Skeletal muscle cell (primary cell): ENCODE measurements around the gene BTF3.
"Not testable (repeated sequence)": the region's sequence is repeated elsewhere in the genome, so short reads cannot be mapped to it uniquely, and the experiment has no call there.

Experiments used
- DNase-seq: peaks from one replicate; pipeline ENCODE4 v3.0.0-alpha.2; 2010; ENCODE audit warnings: low read depth
- H3K4me3 ChIP-seq: 2 replicates; pipeline ENCODE4 v1.5.1; 2011; ENCODE audit warnings: low read depth, mild to moderate bottlenecking, control low read depth, low read length, moderate library complexity

The BTF3 gene

DNA sequence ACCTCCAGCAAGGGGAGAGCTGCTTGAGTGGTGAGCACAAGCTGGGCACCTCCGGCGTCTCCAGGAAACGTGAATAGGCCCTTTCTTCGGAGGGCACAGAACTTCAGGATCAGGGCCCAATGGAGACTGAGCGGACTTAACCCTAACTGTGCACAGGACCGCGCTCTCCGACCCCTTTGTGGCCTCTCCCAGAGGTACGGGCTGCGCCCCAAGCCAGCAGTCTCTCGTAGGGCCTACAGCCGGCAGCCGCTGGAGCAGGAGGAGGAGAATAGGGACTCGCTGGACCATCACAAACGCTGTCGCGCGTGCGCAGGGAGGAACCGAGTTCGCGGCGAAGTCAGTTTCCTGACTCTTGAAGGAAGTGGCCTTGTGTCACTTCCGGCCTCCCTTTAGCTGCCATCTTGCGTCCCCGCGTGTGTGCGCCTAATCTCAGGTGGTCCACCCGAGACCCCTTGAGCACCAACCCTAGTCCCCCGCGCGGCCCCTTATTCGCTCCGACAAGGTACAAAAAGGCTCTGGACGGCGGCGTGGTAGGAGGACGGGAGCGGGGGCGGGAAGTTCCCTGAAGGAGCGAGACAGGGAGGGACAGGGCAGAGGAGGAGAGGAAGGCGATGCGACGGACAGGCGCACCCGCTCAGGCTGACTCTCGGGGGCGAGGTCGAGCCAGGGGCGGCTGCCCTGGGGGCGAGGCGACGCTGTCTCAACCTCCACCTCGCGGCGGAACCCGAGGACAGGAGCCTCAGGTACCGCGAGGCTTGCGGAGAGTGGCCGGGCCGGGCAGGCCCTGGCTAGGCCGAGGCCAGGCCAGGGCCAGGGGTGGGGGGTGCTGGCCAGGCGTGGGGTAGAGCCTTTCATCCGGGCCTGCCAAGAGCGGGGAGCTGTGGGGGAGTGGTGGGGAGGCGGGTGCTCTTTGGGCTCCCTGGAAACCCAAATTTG lies at the start of gene BTF3:
BTF3 (plus strand) TSS at position 386 of the 936 bp plus-strand sequence; CDS start at position 612, 226 bp downstream.
- DNase-seq: peak; percentile 90
- H3K4me3 ChIP-seq: peak within 1 kb of the TSS; percentile 92

DNA sequence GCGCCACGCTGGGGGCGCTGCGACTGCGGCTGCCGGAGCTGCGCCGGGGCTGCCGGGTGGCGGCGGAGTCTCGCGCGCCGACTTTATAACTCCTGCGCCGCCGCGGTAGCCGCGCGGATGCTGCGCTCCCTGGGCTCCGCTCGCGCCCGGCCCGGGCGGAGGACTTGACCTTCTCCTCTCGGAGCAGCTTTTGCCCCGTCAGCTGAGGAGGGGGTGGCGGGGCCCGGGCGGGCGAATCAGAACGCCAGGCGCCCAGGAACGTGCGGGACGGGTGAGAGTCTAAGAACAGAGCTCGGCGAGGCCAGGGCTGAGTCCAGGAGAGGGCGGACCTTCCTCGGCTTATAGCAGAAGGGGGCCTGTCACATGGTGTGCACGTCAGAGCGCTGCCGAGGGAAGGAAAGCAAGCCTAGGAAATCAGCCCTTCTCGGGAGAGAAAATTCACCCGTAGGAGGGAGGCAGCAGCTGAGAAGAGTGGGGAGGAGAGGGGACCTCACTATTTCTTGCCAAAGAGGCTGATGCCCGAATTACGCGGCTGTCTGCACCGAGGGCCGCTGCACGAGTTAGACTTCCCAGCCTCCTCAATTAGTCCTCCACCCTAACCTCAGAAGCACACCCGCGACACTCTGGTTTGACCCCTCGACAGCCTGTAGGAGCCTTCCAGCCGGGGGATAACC lies 49.6 kb upstream of the BTF3 start, which contains the start of gene FOXD1:
FOXD1 (minus strand) TSS at position 315 of the 674 bp plus-strand sequence. CDS start 415 bp downstream, outside the sequence.
- peak; percentile 93 for DNase-seq
- peak within 1 kb of the TSS; percentile 64 for H3K4me3 ChIP-seq

DNA sequence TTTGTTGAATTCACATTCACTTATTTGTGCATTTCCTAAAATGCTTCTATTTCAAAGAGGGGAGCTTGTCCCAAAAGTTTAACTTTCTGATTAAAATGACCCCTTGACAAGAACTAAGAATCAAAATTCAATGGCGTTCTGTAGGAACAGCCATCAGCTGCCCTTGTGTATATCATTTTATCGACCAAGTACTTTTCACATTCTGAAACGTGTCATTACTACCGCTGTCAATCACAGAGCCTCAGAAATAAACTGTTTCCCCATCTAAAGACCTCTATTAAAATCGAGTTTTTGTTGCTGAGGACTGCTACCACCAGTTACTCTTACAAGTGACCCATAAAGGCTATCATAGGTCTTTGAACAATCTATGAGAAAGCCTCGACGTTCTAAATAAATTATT lies 48.1 kb upstream of the BTF3 start:
- DNase-seq: no peak
- no peak overlapping the region for H3K4me3 ChIP-seq

DNA sequence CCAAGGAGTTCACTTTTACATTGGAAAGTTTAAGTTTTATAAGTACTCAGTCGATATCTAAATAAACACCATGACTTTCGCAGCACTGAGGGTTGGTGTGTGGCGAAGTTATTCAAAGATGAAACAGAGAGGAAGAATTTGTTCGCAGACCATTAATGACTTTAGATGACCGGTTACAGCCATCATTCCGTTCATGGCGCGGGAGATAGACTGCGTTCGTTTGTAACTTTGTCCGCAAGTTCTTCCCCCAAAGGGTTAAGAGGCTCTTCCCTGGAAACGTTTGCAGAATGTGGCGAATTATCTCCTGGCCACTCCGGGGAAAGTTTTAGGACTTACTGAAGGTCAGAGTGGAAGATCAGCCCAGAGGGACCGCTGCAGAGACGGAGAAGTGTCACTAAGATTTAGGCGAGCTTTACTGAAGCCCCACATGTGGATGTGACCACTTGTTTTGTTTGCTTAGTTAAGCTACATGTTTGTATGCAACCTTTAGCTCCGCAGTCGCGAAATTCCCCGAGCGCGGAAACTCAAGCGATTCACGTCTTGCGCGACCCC lies 47.5 kb upstream of the BTF3 start:
- H3K4me3 ChIP-seq: peak overlapping the region; percentile 60
- DNase-seq: no peak

DNA sequence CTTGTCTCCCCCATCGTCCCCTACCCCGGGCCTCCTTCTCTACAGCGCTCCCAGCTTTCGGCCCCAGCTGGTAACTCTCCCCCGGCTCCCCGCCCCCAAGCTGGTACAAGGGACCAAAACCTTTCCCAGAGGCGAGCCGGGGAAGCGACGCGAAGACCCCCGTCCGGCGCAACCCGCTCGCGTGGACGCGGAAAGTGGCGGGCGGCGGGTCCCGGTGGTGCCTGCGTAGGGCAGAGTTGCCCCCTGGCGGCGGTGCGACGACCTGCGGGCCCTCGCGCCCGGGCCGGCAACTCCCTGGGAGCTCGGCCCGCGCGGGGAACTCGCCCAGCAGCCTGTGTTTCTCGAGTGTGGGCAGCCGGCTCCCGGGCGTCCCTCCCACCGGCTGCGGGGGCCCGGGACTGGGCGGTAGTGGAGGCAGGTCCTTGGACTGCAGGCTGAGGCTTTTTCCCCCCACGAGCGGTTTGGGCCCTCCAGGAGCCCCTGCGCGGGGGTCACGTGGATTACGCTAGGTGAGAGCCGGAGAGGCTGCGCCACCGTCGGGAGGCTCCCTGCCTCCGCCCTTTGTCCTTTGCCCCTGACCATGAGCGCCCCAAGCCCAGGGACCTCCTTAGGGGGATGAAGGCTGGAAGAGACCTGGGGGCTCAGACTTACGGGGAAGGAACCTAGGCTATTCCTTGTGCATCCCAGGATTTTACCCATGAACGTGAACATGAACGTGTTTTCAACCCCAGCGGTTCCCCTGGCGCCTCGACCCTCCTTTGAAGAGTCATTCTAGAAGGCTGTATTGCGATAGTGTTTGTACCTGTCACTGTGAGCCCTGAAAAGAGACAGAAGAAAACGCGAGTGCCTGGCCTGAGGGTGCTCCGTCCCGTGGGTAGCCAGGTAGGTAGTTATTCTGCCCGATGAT lies 46.8 kb upstream of the BTF3 start:
- DNase-seq: no peak
- H3K4me3 ChIP-seq: peak overlapping the region; percentile 60

DNA sequence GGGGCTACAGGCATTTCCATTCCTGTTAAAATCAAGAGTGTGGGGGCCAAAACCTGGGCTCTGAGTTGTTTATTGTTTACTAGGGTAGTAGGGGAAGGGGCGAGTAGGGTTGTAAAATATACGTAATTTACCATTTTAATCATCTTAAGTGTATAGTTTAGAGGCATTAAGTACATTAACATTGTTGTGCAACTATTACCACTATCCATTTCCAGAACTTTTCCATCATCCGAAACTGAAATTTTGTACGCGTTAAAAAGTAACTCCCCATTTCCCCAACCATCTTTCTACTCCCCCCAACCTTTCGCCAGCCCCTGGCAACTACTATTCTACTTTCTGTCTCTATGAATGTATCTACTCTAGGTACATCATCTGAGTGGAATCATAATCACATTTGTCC lies 46.0 kb upstream of the BTF3 start:
- no peak for DNase-seq
- no peak overlapping the region for H3K4me3 ChIP-seq

DNA sequence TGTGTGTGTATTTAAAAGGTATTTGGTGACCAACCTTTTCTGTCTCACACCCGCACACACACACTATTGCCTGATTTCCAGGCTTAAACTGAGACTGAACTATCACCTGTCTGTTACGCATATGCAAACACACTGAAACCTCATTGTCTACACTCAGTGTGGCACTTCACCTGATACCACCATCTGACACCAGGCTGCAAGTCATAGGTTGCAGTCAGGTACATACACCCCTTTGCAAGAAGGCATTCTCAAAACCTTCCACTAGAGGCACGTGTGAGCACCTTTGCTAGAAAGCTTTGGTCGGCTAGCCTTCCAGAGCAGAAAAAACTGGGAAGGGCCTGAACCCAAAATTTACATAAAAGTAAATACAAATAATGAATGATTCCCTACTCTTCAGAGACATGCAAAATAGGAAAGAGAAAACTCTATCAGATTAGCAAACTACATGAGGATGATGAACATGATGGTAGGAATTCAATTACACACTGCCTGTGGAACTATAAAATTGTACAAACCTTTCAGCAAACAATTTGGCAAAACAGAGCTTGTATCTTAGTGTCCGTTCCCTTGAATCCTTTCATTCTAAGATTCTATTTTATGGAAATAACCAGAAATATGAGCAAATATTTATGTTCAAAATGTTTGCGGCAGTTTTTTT lies 43.7 kb upstream of the BTF3 start:
- H3K4me3 ChIP-seq: no peak overlapping the region
- DNase-seq: no peak

DNA sequence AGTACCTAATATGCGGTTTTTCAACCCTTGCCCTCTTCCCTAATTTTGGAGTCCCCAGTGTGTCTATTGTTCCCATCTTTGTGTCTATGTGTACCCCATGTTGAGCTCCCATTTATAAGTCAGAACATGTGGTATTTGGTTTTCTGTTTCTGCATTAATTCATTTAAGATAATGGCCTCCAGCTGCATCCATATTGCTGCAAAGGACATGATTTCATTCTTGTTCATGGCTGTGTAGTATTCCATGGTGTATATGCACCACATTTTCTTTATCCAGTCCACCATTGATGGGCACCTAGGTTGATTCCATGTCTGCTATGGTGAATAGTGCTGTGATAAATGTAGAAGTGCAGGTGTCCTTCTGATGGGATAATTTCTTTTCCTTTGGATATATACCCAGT lies 41.8 kb upstream of the BTF3 start:
- not testable (repeated sequence) for DNase-seq, H3K4me3 ChIP-seq

DNA sequence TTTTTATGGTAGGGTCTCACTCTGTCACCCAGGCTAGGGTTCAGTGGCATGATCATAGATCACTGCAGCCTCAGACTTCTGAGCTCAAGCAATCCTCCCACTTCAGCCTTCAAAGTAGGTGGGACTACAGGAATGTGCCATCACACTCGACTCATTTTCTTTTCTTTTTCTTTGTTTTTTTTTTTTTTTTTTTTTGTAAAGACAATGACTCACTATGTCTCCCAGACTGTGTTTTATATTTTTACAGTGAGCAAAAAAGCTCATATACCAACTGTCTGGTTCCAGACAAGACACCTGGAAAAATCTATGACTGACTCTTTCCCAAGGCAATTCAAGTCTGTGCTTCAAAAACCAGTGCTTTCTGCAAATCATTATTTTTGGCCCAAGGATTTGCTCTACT lies 38.9 kb upstream of the BTF3 start:
- no peak overlapping the region for H3K4me3 ChIP-seq
- DNase-seq: no peak

DNA sequence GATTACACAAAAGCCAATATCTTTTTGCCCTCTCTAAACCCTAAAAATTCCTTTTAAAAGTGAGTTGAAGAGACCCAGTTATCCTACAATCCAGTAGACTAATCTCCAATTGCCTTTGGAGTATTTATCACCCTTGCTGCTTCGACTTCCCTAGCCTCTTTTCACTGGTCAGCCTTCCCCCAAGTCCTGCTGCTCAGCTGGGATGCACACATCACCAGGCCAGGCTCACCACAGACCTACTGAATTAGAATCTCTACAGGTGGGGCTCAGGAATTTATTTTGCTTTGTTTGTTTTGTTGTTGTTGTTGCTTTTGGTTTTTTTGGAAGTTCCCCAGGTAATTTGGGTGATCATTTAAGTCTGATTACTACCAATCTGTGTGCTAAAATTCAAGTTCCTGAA lies 38.1 kb upstream of the BTF3 start:
- H3K4me3 ChIP-seq: no peak overlapping the region
- DNase-seq: no peak

DNA sequence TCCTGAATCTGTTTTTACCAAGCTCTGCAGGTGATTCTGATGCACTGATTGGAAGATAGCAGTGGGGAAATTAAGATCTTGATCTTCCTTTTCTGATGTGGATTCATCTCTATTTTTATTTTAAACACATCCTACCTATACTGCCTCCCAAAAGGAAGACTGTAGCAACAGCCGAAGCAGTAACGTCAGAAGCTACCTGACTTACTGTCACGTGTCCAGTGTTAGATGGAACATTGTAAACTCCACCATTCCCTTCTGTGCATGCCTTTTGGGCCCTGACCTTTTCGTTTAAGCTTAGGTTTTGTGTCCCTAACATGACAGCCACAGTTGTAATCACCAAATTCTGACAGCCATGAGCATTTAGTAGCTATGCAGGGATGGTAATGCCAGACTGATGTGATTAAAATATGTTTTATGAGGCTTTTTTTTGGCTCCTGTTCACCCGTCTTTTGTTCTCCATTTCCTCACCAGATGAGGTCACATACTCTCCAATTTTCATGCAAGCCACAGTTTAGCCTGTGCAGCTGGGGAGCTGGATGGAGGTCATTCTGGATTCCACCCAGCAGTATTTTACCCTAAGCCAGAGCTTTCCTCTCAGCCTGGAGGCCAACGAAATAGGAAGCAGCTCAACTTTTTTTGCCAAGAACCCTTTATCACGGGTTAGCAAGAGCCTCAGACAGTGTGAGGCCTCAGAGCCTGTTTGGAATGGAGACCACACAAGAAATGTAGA lies 34.1 kb upstream of the BTF3 start:
- no peak for DNase-seq
- no peak overlapping the region for H3K4me3 ChIP-seq

DNA sequence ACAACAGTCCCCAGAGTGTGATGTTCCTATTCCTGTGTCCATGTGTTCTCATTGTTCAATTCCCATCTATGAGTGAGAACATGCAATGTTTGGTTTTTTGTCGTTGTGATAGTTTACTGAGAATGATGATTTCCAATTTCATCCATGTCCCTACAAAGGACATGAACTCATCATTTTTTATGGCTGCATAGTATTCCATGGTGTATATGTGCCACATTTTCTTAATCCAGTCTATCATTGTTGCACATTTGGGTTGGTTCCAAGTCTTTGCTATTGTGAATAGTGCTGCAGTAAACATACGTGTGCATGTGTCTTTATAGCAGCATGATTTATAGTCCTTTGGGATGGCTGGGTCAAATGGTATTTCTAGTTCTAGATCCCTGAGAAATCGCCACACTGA lies 29.6 kb upstream of the BTF3 start:
- not testable (repeated sequence) for DNase-seq

DNA sequence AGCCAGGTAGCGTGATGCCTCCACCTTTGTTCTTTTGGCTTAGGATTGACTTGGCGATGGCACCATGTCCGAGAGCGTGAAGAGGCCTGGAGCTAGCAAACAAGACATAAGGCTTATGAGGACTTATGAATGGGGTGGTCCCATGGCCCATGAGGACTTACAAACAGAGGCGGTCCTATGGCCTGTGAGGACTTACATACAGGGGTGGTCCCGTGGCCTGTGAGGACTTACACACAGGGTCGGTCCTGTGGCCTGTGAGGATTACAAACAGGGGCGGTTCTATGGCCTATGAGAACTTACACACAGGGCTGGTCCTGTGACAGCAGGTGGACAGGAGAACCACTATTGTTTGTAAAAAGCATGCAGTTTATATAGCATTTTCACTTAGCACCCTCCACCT lies 28.4 kb upstream of the BTF3 start:
- DNase-seq: no peak
- H3K4me3 ChIP-seq: no peak overlapping the region

More for the DNA sequence above, 29.6 kb upstream of the BTF3 start:
- H3K4me3 ChIP-seq: not testable (repeated sequence)

DNA sequence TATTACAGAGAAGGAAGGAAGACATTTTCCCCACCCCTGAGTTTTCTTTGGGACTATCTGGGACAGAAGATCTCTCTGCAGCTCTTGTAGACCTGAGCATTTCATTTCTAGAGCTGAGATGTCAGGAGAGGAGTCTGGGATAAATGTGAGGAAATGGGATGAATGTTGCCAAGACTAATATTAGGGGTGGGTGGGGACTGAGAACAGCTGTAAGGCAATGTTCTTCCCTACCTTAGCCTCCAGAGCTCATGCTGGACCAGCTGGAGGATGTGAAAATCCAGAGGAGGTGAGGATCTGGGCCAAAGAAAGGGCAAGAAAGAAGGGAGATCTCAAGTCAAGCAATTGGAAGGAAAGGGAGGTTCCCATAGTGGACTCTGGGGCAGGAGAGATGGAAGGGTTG lies 26.6 kb upstream of the BTF3 start:
- DNase-seq: no peak

DNA sequence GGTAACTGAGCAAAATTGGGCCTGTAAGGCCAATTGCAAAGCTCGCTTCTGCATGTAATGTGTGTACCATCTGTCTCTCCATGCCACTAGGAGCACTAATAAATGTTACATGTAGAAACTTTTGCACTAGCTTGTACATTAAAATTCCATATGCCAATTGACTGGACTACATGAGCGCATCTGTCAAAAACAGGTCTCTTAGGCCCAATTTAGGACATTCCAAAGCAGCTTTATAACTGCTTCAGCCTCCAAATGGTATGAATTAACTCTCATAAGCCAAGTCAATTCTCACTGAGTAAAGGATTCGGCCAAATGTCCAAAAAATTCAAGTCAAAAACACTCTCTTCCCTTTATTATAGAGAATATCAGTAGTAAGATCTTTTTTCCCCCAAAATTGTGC lies 26.1 kb upstream of the BTF3 start:
- H3K4me3 ChIP-seq: no peak overlapping the region
- no peak for DNase-seq

More for the DNA sequence above, 26.6 kb upstream of the BTF3 start:
- H3K4me3 ChIP-seq: no peak overlapping the region

DNA sequence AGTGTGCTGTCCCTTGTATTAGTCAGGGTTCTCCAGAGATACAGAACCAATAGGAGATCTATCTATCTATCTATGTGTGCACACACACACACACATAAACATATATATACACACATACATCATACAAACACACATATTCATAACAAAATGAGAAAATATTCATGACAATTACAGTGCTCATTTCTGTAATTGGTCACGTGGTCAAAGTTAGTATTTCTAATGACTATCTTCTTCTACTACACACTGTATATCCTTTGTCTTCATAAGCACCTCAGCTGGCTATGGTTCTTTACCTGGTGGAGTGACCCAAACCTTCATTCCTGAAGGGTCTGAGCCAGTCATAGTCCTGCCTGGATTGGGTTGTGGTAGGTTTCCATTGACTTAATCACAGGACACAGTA lies 17.7 kb upstream of the BTF3 start:
- H3K4me3 ChIP-seq: no peak overlapping the region
- DNase-seq: no peak

DNA sequence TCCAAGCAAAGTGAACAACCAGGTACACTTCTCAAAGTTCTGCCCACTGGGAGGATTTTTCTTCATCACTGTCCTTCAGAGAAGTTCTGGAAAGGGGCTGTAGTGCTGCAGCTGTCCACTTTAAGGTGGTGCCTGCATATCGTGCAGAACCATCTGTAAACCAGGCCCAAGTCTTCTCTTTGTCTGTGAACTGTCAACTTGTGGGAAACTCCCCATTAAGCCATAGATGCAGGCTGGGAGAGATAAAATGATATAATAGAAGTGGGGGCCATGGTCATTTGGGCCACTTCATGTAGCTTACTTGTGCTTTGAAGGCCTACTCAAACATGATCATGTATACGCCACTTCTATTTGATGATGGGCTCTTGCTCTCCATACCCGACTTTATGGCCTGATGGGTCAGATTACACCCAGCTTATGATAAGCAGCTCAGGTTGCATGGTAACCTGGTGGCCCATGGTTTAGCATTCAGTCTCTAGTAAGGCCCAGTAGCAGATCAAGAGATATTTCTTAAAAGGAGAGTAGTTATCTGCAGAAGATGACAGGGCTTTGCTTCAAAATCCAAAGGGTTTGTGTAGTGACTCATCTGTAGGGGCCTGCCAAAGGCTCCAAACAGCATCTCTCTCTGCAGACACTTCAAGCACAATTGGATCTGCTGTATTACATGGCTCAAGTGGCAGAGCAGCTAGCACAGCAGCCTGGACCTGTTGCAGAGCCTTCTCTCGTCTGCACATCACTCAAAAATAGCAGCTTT lies 15.7 kb upstream of the BTF3 start:
- DNase-seq: peak; percentile 53
- no peak overlapping the region for H3K4me3 ChIP-seq
